T-cell (primary cell): ENCODE data around the gene GSTO2. TPM values are rescaled to one million over a fixed set of nuclear protein-coding genes. Genes with fewer than 3 reads are reported as not detected.

Experiments
- ATAC-seq, 4 experiments: fragments of 200-7000 bp in 3 of 4; fragments of 150-1000 bp in 1 of 4; cut with Tn5 transposase; replicated peaks in 1 of 4; 1 replicate in 3 of 4; 2 replicates in 1 of 4; pipeline ENCODE4 v1.10.0; 2021; ENCODE audit warnings: moderate library complexity in 3 of 4, mild to moderate bottlenecking in 2 of 4, moderate number of reproducible peaks in 1 of 4
- CTCF ChIA-PET, 2 donors: fragments of 300-600 bp; sonication (Branson Sonifier 250); formaldehyde crosslinking; loops; one replicate each; lab custom pipeline; 2022; ENCODE audit warnings: antibody characterized with exemption in 2 of 2; lab: Charles Lee
- POLR2A ChIA-PET, 2 donors: fragments of 300-600 bp; sonication (Branson Sonifier 250); formaldehyde crosslinking; loops; one replicate each; lab custom pipeline; 2022; ENCODE audit warnings: antibody characterized with exemption in 2 of 2; lab: Charles Lee
- DNase-seq, 35 experiments: peaks; one replicate each; pipeline versions ENCODE4 v3.0.0 to v3.0.0-alpha.2; 2013 to 2023
- H3K27ac ChIP-seq: one replicate; pipeline ENCODE4 v1.5.1; 2013; ENCODE audit warnings: low read length
- H3K27me3 ChIP-seq, 2 experiments: replicated peaks in 1 of 2; 1 replicate in 1 of 2; 2 replicates in 1 of 2; pipeline versions ENCODE4 v1.6.1 to v1.7.0; 2013; ENCODE audit warnings: low read length in 1 of 2, mixed read lengths in 1 of 2; ENCODE audit not compliant: control insufficient read depth in 2 of 2, insufficient read depth in 2 of 2; ENCODE audit errors: extremely low read depth in 1 of 2
- H3K36me3 ChIP-seq, 2 donors: 1 replicate in 1 of 2; 2 replicates in 1 of 2; pipeline versions ENCODE4 v1.6.1 to v1.7.0; 2013; ENCODE audit warnings: low read length in 1 of 2; ENCODE audit not compliant: control insufficient read depth in 2 of 2, insufficient read depth in 1 of 2; ENCODE audit errors: extremely low read depth in 1 of 2
- H3K4me1 ChIP-seq, 2 experiments: 1 replicate in 1 of 2; 2 replicates in 1 of 2; pipeline versions ENCODE4 v1.6.1 to v1.7.0; 2013; ENCODE audit warnings: low read length in 2 of 2, mixed read lengths in 1 of 2; ENCODE audit not compliant: insufficient read depth in 2 of 2, control insufficient read depth in 1 of 2; ENCODE audit errors: extremely low read depth in 1 of 2
- H3K4me3 ChIP-seq, 2 donors: 1 replicate in 1 of 2; 2 replicates in 1 of 2; pipeline versions ENCODE4 v1.5.1 to v1.7.0; 2013; ENCODE audit warnings: mild to moderate bottlenecking in 2 of 2, low read length in 1 of 2, moderate library complexity in 1 of 2; ENCODE audit not compliant: control insufficient read depth in 1 of 2; ENCODE audit errors: extremely low read depth in 1 of 2
- H3K9me3 ChIP-seq: 2 replicates; pipeline ENCODE4 v1.7.0; 2013
- H3K27ac Mint-ChIP-seq, 2 donors: one replicate each; pipeline ENCODE4 v1.8.0; 2020 to 2021; ENCODE audit warnings: mild to moderate bottlenecking in 2 of 2, mixed read lengths in 2 of 2
- H3K27me3 Mint-ChIP-seq, 2 donors: one replicate each; pipeline ENCODE4 v1.8.0; 2021 to 2022; ENCODE audit warnings: mixed read lengths in 2 of 2
- H3K36me3 Mint-ChIP-seq: one replicate; pipeline ENCODE4 v1.8.0; 2021; ENCODE audit warnings: mixed read lengths
- H3K4me1 Mint-ChIP-seq, 3 donors: one replicate each; pipeline ENCODE4 v1.8.0; 2020 to 2022; ENCODE audit warnings: mixed read lengths in 3 of 3, mild to moderate bottlenecking in 1 of 3
- H3K4me3 Mint-ChIP-seq, 3 donors: one replicate each; pipeline ENCODE4 v1.8.0; 2020 to 2022; ENCODE audit warnings: mild to moderate bottlenecking in 3 of 3, mixed read lengths in 3 of 3, moderate library complexity in 3 of 3
- H3K9me3 Mint-ChIP-seq, 3 donors: one replicate each; pipeline ENCODE4 v1.8.0; 2020 to 2022; ENCODE audit warnings: mixed read lengths in 3 of 3
- WGBS: methylation state at CpG from one replicate; pipeline ENCODE4 v1.1.5; 2013; ENCODE audit warnings: missing lambda C conversion rate; ENCODE audit not compliant: insufficient coverage; 5-methylcytosine and 5-hydroxymethylcytosine counted together
- total RNA-seq, 35 experiments: library from RNA in 6 of 35; stranded (reverse) in 6 of 35; fragments of 120-200 nt in 1 of 35; gene quantifications; one replicate each; pipeline versions ENCODE4 v1.2.1 to v1.2.4 and lab custom pipeline; 2013 to 2026

GSTO2 gene
- total RNA-seq, 5 donors from 2014 or later (not counting 1 experiment from before 2014, with no cell fraction given) = 0.60 to 2.4 (median 1.9) TPM

GRCh38 chr10:104268405-104268712 is 625 bp upstream of the GSTO2 start:
- no peak for DNase-seq

GRCh38 chr10:104273286-104273685 is 4.3 kb downstream of the GSTO2 start:
- ATAC-seq (no peak), DNase-seq (no peak)
- H3K9me3 ChIP-seq = no peaks in the 10 kb centered on the region
- Mint-ChIP-seq H3K9me3 (no peaks in the 10 kb centered on the region), H3K4me1 (peaks cover 8 to 12% (median 11%) of the 10 kb centered on the region in 3 donors), H3K27me3 (peaks cover 0 to 11% of the 10 kb centered on the region in 2 donors), H3K36me3 (peaks cover 1% of the 10 kb centered on the region), H3K27ac (no peak overlapping the region), H3K4me3 (no peak overlapping the region)
- no CpG with 5 or more reads among the region's 1 CpG for WGBS
- H3K27ac ChIP-seq = no peak overlapping the region
- POLR2A ChIA-PET = interaction anchor here in 1 of 2 donors (0.9 to 1.1 kb wide), 2 partner anchors 11 to 66 kb away, joined by 3 to 8 read pairs; partner anchors contain the start of gene ITPRIP
- no peak overlapping the region for H3K4me3 ChIP-seq
- H3K27me3 ChIP-seq = peaks cover 0 to 16% of the 10 kb centered on the region in 2 experiments
- no peaks in the 10 kb centered on the region for H3K36me3 ChIP-seq
- H3K4me1 ChIP-seq = peaks cover 5 to 13% of the 10 kb centered on the region in 2 experiments
- CTCF ChIA-PET = interaction anchor here (0.6 to 3.8 kb wide), 17 partner anchors 13 to 560 kb away, joined by 3 to 55 read pairs (median 4); partner anchors contain the start of genes GSTO1 (in 2 of the 2), CFAP58 (in 1 of the 2) and ITPRIP (in 1 of the 2)

More at GRCh38 chr10:104268405-104268712, 625 bp upstream of the GSTO2 start:
- no peaks in the 10 kb centered on the region for H3K9me3 ChIP-seq
- H3K4me1 ChIP-seq = peaks cover 14 to 21% of the 10 kb centered on the region in 2 experiments
- H3K36me3 ChIP-seq = peaks cover 0 to 18% of the 10 kb centered on the region in 2 donors
- peak overlapping the region; percentile 84 to 96 for H3K4me3 ChIP-seq
- H3K27me3 ChIP-seq = no peaks in the 10 kb centered on the region
- Mint-ChIP-seq H3K27ac (peak overlapping the region; percentile 89 to 98), H3K9me3 (no peaks in the 10 kb centered on the region), H3K36me3 (peaks cover 28% of the 10 kb centered on the region), H3K4me1 (peaks cover 43 to 56% (median 54%) of the 10 kb centered on the region in 3 donors), H3K27me3 (no peaks in the 10 kb centered on the region), H3K4me3 (peak overlapping the region; percentile 84 to 92 (median 88))
- 16% methylated on average over 4 of the region's 10 CpGs for WGBS
- CTCF ChIA-PET = interaction anchor here in 1 of 2 donors (0.8 to 1.0 kb wide), 3 partner anchors 11 to 36 kb away, joined by 3 to 4 read pairs (median 4); partner anchors contain the start of gene CFAP43
- H3K27ac ChIP-seq = peak overlapping the region; percentile 92
- POLR2A ChIA-PET = interaction anchor here (1.0 kb wide), 2 partner anchors 14 kb away, joined by 5 read pairs; partner anchors contain the start of gene GSTO1 (in 2 of the 2)
- no peak for ATAC-seq

GRCh38 chr10:104273899-104274575 is 5.1 kb downstream of the GSTO2 start:
- peaks cover 4 to 9% (median 8%) of the 10 kb centered on the region in 3 donors for H3K4me1 Mint-ChIP-seq
- ChIA-PET CTCF (interaction anchor here (0.6 to 3.8 kb wide), 36 partner anchors 8 to 1699 kb away, joined by 3 to 55 read pairs (median 4); partner anchors contain the start of genes GSTO1 (in 2 of the 2), ITPRIP (in 2 of the 2) and CFAP58 (in 1 of the 2)), POLR2A (interaction anchor here (0.6 to 1.4 kb wide), 4 partner anchors 12 to 560 kb away, joined by 3 to 4 read pairs (median 3); no protein-coding TSS in a partner anchor)
- H3K4me1 ChIP-seq = peaks cover 4 to 11% of the 10 kb centered on the region in 2 experiments
- ATAC-seq (no peak), DNase-seq (no peak)
- peak overlapping the region in 1 of 3 donors; percentile 37 for H3K4me3 Mint-ChIP-seq
- no peak overlapping the region for H3K27ac Mint-ChIP-seq
- H3K36me3 ChIP-seq = no peaks in the 10 kb centered on the region
- peaks cover 0 to 17% of the 10 kb centered on the region in 2 experiments for H3K27me3 ChIP-seq
- H3K4me3 ChIP-seq = no peak overlapping the region
- 84% methylated on average over 4 of the region's 4 CpGs for WGBS
- H3K27ac ChIP-seq = no peak overlapping the region
- peaks cover 5 to 11% of the 10 kb centered on the region in 2 donors for H3K27me3 Mint-ChIP-seq
- H3K36me3 Mint-ChIP-seq = no peaks in the 10 kb centered on the region
- no peaks in the 10 kb centered on the region for H3K9me3 Mint-ChIP-seq
- H3K9me3 ChIP-seq = no peaks in the 10 kb centered on the region

- Histone ChIP-seq H3K36me3 (no peaks in the 10 kb centered on the region), H3K9me3 (no peaks in the 10 kb centered on the region), H3K4me1 (peaks cover 0 to 9% of the 10 kb centered on the region in 2 experiments), H3K4me3 (peak overlapping the region in 1 of 2 donors; percentile 9), H3K27ac (no peak overlapping the region), H3K27me3 (peaks cover 0 to 22% of the 10 kb centered on the region in 2 experiments)
- peak; percentile 77 to 90 (median 85) for ATAC-seq
- H3K4me1 Mint-ChIP-seq = peaks cover 4% of the 10 kb centered on the region in 3 donors
- no peak overlapping the region for H3K27ac Mint-ChIP-seq
- peak in 25 of 35 experiments; percentile 14 to 67 (median 32) for DNase-seq
- peaks cover 5 to 11% of the 10 kb centered on the region in 2 donors for H3K27me3 Mint-ChIP-seq
- no peaks in the 10 kb centered on the region for H3K9me3 Mint-ChIP-seq
- CTCF ChIA-PET = interaction anchor here (0.6 to 3.8 kb wide), 30 partner anchors 8 to 1700 kb away, joined by 3 to 55 read pairs (median 5); partner anchors contain the start of genes GSTO1 (in 2 of the 2), ITPRIP (in 2 of the 2) and CFAP58 (in 1 of the 2)
- 24% methylated on average over 35 of the region's 42 CpGs for WGBS
- POLR2A ChIA-PET = interaction anchor here in 1 of 2 donors (0.6 to 1.4 kb wide), 2 partner anchors 21 to 54 kb away, joined by 3 to 4 read pairs; no protein-coding TSS in a partner anchor
- peak overlapping the region in 1 of 3 donors; percentile 37 for H3K4me3 Mint-ChIP-seq
- H3K36me3 Mint-ChIP-seq = no peaks in the 10 kb centered on the region
Observed at GRCh38 chr10:104274762-104275721, 6.1 kb downstream of the GSTO2 start.

- Mint-ChIP-seq H3K9me3 (no peaks in the 10 kb centered on the region), H3K4me1 (peaks cover 4% of the 10 kb centered on the region in 3 donors), H3K27ac (no peak overlapping the region), H3K4me3 (no peak overlapping the region), H3K36me3 (no peaks in the 10 kb centered on the region), H3K27me3 (peaks cover 5 to 11% of the 10 kb centered on the region in 2 donors)
- ChIA-PET POLR2A (interaction anchor here in 1 of 2 donors (0.5 kb wide), 1 partner anchor 47 kb away, joined by 3 read pairs; no protein-coding TSS in a partner anchor), CTCF (interaction anchor here (0.6 to 3.8 kb wide), 4 partner anchors 15 to 387 kb away, joined by 4 to 55 read pairs (median 27); partner anchors contain the start of gene CFAP58 (in 1 of the 2))
- Histone ChIP-seq H3K27me3 (peaks cover 0 to 22% of the 10 kb centered on the region in 2 experiments), H3K27ac (no peak overlapping the region), H3K9me3 (no peaks in the 10 kb centered on the region), H3K4me1 (peaks cover 0 to 9% of the 10 kb centered on the region in 2 experiments), H3K4me3 (no peak overlapping the region), H3K36me3 (no peaks in the 10 kb centered on the region)
- WGBS = no CpG with 5 or more reads among the region's 1 CpG
- ATAC-seq = no peak
- DNase-seq = no peak
Observed at GRCh38 chr10:104276192-104276591, 7.2 kb downstream of the GSTO2 start.
